ENCODE data around the gene CTNND2. TPM values are rescaled to one million over a fixed set of nuclear protein-coding genes. Genes with fewer than 3 reads are reported as not detected.
"Not testable (repeated sequence)": the region's sequence is repeated elsewhere in the genome, so short reads cannot be mapped to it uniquely, and the experiment has no call there.

The CTNND2 gene
- total RNA-seq, 1 donor from 2014 or later: 6.9 TPM

DNA sequence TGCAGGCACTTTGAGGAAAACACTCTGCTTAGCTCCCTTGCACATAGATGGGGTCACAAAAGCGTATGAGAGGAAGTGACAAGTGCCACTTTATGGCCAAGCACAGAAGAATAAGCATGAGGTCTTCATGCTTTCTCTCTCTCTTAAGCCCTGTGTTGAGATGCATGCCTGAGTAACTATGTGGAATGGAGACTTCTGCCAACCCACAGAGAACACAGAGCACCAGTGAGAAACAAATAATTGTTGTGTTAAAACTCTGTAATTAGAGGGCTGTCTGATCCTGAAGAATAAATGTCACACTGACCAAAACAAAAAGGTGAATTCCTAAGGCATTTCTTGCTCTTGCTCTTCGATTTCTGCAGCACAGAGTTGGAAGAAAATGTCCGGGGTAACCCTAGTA, 488.5 kb downstream of the CTNND2 start:
- DNase-seq: no peak
- no peak overlapping the region for H3K27ac ChIP-seq
- H3K4me3 ChIP-seq: no peak overlapping the region
- ATAC-seq: no peak
- no peaks in the 10 kb centered on the region for H3K9me3 ChIP-seq
- no peaks in the 10 kb centered on the region for H3K36me3 ChIP-seq
- intact Hi-C loops (cut with DNase I): no loop called here
- TF ChIP-seq, protein P1, sequence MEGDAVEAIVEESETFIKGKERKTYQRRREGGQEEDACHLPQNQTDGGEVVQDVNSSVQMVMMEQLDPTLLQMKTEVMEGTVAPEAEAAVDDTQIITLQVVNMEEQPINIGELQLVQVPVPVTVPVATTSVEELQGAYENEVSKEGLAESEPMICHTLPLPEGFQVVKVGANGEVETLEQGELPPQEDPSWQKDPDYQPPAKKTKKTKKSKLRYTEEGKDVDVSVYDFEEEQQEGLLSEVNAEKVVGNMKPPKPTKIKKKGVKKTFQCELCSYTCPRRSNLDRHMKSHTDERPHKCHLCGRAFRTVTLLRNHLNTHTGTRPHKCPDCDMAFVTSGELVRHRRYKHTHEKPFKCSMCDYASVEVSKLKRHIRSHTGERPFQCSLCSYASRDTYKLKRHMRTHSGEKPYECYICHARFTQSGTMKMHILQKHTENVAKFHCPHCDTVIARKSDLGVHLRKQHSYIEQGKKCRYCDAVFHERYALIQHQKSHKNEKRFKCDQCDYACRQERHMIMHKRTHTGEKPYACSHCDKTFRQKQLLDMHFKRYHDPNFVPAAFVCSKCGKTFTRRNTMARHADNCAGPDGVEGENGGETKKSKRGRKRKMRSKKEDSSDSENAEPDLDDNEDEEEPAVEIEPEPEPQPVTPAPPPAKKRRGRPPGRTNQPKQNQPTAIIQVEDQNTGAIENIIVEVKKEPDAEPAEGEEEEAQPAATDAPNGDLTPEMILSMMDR (IDR thresholded peaks at IDR 0.05): no peak
- no peaks in the 10 kb centered on the region for H3K27me3 ChIP-seq
- H3K4me1 ChIP-seq: no peaks in the 10 kb centered on the region

DNA sequence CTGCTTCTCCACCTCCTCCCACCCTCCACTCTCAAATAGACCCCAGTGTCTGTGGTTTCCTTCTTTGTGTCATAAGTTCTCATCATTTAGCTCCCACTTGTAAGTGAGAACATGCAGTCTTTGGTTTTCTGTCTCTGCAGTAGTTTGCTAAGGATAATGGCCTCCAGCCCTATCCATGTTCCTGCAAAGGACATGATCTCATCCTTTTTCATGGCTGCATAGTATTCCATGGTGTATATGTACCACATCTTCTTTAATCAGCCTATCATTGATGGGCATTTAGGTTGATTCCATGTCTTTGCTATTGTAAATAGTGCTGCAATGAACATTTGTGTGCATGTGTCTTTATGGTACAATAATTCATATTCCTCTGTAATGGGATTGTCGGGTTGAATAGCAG, 489.5 kb downstream of the CTNND2 start:
- H3K27ac ChIP-seq; H3K27me3 ChIP-seq; H3K36me3 ChIP-seq; H3K9me3 ChIP-seq; H3K4me3 ChIP-seq; H3K4me1 ChIP-seq; DNase-seq; intact Hi-C loops (cut with DNase I); ATAC-seq: not testable (repeated sequence)

DNA sequence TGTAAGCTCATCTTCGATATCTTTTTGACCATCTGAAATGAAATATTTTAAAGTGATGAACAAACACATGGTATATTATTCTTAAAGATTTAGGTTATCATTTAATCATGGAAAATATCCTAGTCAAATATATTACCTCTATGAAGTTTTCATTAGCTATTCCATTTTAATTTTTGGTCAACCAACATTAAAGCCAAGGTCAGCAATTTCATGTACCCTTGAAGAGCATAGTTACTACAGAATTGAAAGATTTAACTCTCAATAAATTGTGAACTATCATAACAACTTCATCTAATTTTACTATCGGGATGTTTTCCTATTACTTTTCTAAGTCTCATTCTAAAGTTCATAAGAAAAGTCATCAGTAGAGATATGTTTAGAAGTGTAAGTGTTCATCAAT, 492.6 kb downstream of the CTNND2 start:
- TF ChIP-seq, protein P1 (IDR thresholded peaks at IDR 0.05): no peak
- Histone ChIP-seq H3K27ac (no peak overlapping the region), H3K4me1 (no peaks in the 10 kb centered on the region), H3K9me3 (no peaks in the 10 kb centered on the region), H3K27me3 (no peaks in the 10 kb centered on the region), H3K4me3 (no peak overlapping the region), H3K36me3 (no peaks in the 10 kb centered on the region)
- intact Hi-C loops (cut with DNase I): no loop called here
- DNase-seq (no peak), ATAC-seq (no peak)

DNA sequence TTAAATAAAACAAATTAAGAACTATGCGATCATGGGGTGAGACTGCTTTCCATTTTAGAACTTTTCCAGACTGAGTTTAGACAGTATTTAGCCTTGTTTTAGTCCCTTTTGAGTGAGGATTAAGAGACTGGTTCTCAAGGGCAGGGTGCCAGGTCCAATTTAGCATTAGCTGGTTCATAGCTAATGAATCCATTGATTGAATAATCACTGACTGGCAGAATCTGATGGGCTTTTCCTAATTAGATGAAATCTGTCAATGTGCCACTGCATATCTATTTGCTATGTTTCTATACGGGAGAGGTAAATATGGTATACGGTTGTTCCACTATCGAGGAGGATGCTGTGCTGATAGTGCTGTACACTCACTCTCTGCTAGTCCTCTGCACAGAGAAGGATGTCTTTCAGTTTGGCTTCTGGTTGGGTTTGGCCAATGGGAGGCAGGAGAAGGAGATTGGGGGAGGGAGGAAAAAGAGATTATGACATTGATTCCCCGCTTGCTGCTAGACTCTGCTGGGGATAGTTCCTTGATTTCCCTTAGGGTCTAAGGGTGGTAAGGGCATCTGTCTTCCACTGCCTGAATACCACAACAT, 496.6 kb downstream of the CTNND2 start:
- TF ChIP-seq, protein P1 (IDR thresholded peaks at IDR 0.05): no peak
- no peak overlapping the region for H3K27ac ChIP-seq
- no peaks in the 10 kb centered on the region for H3K27me3 ChIP-seq
- H3K9me3 ChIP-seq: no peaks in the 10 kb centered on the region
- no peaks in the 10 kb centered on the region for H3K36me3 ChIP-seq
- ATAC-seq: no peak
- H3K4me1 ChIP-seq: no peaks in the 10 kb centered on the region
- intact Hi-C loops (cut with DNase I): no loop called here
- DNase-seq: no peak
- H3K4me3 ChIP-seq: no peak overlapping the region

DNA sequence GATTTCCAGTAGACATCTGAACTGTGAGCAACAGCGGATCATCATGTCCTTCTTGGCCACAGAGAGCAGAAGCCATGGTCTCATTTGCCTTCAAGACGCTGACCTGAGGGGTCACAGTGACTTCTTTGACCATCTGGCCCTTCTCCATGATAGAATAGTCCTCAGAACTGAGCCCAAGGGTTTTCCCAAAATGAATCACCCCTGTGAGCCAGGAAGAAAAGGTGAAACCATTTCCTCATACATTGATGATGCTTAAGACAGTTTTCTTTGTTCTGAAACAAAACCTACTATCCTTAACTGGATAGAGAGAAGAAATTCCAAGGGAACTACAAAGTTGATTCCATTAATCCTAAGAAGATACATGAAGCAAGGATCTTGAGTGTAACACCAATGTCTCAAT, 503.9 kb downstream of the CTNND2 start:
- ATAC-seq: no peak
- intact Hi-C loops (cut with DNase I): no loop called here
- Histone ChIP-seq H3K9me3 (no peaks in the 10 kb centered on the region), H3K4me1 (no peaks in the 10 kb centered on the region), H3K4me3 (no peak overlapping the region), H3K27ac (no peak overlapping the region), H3K36me3 (no peaks in the 10 kb centered on the region), H3K27me3 (no peaks in the 10 kb centered on the region)
- DNase-seq: no peak
- TF ChIP-seq, protein P1 (IDR thresholded peaks at IDR 0.05): no peak

DNA sequence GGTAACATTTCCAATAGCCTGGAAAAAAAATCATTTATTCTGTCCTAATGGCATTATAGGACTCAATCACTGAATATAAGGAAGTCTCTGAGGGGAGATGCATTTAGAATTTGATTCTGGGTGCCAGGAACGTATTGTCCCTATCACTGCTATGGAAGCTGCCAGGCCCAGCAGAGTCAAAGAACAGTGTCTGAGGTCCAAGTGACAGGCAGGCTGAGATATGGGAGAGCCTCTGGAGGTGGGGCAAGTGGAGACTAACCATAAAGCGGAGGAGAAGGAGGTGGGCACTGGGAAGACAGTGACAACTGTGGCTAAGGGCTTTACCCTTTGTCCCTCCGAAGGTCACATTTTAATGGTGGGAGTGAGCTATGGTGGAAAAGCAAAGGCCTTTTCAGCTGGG, 505.5 kb downstream of the CTNND2 start:
- TF ChIP-seq, protein P1 (IDR thresholded peaks at IDR 0.05): no peak
- no peaks in the 10 kb centered on the region for H3K27me3 ChIP-seq
- H3K4me1 ChIP-seq: no peaks in the 10 kb centered on the region
- DNase-seq (no peak), ATAC-seq (no peak)
- intact Hi-C loops (cut with DNase I): no loop called here
- no peak overlapping the region for H3K4me3 ChIP-seq
- H3K27ac ChIP-seq: no peak overlapping the region
- no peaks in the 10 kb centered on the region for H3K36me3 ChIP-seq
- no peaks in the 10 kb centered on the region for H3K9me3 ChIP-seq
